Measurements from ENCODE around the gene FDX1. TPM values are rescaled to one million over a fixed set of nuclear protein-coding genes. Genes with fewer than 3 reads are reported as not detected.

Gene FDX1
- total and polyA plus RNA-seq, 2 of the 8 experiments (the other 6 are each of a cell fraction or from before 2014, with no cell fraction given), result 3.7 to 9.6 TPM

DNA sequence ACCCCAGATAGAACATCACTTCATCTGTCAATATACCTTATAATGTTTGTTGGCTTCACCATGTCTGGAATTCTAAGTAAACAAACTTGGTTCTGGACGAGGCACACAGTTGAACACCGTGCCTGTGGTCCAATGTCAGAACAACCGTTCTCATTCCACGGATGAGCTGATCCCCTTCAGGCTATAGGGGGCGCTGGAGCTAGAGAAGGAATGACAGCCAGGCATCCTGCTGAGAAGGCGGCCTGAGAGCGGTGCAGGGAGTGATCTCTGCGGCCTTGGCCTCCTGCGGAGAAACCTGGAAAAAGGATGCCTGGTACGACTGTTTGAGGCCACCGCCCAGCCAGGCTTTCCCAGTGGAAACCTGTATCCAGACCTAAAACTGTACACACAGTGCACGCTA lies 48.7 kb downstream of the FDX1 start (continued):
- no peak for TF ChIP-seq RFX5 (IDR thresholded peaks at IDR 0.05; ENCODE audit: borderline replicate concordance, low read depth, low read length)
- TF ChIP-seq ZNF274 (IDR thresholded peaks at IDR 0.05; ENCODE audit: borderline replicate concordance, extremely low read depth, low read length), result no peak
- TF ChIP-seq SP1 (IDR thresholded peaks at IDR 0.05; ENCODE audit: low read depth, low read length), result no peak
- TF ChIP-seq YY1 (IDR thresholded peaks at IDR 0.05; ENCODE audit: low read depth, low read length), result 0 out of 2 replicates have a peak, but pooled peaks have one; percentile 38
- TF ChIP-seq, protein P1, sequence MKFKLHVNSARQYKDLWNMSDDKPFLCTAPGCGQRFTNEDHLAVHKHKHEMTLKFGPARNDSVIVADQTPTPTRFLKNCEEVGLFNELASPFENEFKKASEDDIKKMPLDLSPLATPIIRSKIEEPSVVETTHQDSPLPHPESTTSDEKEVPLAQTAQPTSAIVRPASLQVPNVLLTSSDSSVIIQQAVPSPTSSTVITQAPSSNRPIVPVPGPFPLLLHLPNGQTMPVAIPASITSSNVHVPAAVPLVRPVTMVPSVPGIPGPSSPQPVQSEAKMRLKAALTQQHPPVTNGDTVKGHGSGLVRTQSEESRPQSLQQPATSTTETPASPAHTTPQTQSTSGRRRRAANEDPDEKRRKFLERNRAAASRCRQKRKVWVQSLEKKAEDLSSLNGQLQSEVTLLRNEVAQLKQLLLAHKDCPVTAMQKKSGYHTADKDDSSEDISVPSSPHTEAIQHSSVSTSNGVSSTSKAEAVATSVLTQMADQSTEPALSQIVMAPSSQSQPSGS (IDR thresholded peaks at IDR 0.05; ENCODE audit: low read length), result no peak
- TF ChIP-seq, protein P2, sequence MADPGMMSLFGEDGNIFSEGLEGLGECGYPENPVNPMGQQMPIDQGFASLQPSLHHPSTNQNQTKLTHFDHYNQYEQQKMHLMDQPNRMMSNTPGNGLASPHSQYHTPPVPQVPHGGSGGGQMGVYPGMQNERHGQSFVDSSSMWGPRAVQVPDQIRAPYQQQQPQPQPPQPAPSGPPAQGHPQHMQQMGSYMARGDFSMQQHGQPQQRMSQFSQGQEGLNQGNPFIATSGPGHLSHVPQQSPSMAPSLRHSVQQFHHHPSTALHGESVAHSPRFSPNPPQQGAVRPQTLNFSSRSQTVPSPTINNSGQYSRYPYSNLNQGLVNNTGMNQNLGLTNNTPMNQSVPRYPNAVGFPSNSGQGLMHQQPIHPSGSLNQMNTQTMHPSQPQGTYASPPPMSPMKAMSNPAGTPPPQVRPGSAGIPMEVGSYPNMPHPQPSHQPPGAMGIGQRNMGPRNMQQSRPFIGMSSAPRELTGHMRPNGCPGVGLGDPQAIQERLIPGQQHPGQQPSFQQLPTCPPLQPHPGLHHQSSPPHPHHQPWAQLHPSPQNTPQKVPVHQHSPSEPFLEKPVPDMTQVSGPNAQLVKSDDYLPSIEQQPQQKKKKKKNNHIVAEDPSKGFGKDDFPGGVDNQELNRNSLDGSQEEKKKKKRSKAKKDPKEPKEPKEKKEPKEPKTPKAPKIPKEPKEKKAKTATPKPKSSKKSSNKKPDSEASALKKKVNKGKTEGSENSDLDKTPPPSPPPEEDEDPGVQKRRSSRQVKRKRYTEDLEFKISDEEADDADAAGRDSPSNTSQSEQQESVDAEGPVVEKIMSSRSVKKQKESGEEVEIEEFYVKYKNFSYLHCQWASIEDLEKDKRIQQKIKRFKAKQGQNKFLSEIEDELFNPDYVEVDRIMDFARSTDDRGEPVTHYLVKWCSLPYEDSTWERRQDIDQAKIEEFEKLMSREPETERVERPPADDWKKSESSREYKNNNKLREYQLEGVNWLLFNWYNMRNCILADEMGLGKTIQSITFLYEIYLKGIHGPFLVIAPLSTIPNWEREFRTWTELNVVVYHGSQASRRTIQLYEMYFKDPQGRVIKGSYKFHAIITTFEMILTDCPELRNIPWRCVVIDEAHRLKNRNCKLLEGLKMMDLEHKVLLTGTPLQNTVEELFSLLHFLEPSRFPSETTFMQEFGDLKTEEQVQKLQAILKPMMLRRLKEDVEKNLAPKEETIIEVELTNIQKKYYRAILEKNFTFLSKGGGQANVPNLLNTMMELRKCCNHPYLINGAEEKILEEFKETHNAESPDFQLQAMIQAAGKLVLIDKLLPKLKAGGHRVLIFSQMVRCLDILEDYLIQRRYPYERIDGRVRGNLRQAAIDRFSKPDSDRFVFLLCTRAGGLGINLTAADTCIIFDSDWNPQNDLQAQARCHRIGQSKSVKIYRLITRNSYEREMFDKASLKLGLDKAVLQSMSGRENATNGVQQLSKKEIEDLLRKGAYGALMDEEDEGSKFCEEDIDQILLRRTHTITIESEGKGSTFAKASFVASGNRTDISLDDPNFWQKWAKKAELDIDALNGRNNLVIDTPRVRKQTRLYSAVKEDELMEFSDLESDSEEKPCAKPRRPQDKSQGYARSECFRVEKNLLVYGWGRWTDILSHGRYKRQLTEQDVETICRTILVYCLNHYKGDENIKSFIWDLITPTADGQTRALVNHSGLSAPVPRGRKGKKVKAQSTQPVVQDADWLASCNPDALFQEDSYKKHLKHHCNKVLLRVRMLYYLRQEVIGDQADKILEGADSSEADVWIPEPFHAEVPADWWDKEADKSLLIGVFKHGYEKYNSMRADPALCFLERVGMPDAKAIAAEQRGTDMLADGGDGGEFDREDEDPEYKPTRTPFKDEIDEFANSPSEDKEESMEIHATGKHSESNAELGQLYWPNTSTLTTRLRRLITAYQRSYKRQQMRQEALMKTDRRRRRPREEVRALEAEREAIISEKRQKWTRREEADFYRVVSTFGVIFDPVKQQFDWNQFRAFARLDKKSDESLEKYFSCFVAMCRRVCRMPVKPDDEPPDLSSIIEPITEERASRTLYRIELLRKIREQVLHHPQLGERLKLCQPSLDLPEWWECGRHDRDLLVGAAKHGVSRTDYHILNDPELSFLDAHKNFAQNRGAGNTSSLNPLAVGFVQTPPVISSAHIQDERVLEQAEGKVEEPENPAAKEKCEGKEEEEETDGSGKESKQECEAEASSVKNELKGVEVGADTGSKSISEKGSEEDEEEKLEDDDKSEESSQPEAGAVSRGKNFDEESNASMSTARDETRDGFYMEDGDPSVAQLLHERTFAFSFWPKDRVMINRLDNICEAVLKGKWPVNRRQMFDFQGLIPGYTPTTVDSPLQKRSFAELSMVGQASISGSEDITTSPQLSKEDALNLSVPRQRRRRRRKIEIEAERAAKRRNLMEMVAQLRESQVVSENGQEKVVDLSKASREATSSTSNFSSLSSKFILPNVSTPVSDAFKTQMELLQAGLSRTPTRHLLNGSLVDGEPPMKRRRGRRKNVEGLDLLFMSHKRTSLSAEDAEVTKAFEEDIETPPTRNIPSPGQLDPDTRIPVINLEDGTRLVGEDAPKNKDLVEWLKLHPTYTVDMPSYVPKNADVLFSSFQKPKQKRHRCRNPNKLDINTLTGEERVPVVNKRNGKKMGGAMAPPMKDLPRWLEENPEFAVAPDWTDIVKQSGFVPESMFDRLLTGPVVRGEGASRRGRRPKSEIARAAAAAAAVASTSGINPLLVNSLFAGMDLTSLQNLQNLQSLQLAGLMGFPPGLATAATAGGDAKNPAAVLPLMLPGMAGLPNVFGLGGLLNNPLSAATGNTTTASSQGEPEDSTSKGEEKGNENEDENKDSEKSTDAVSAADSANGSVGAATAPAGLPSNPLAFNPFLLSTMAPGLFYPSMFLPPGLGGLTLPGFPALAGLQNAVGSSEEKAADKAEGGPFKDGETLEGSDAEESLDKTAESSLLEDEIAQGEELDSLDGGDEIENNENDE (IDR thresholded peaks at IDR 0.05; ENCODE audit: insufficient replicate concordance, low read length), result no peak
- TF ChIP-seq CHD2 (IDR thresholded peaks at IDR 0.05; ENCODE audit: low read length), result no peak
- TF ChIP-seq SP2 (IDR thresholded peaks at IDR 0.05; ENCODE audit: low read length), result no peak
- TF ChIP-seq EZH2 (IDR thresholded peaks at IDR 0.05; ENCODE audit: low read depth, low read length, severe bottlenecking), result no peak
- TF ChIP-seq SRF (IDR thresholded peaks at IDR 0.05; ENCODE audit: low read depth, low read length), result no peak
- TF ChIP-seq POU5F1 (IDR thresholded peaks at IDR 0.05; ENCODE audit: low read depth, low read length), result no peak
